GM10266 (cell line): Measurements from ENCODE around the gene SS18L1.

ENCODE experiments used
- DNase-seq: peaks from one replicate; pipeline ENCODE4 v3.0.0; 2012; ENCODE audit errors: extremely low spot score
- CTCF ChIP-seq: IDR thresholded peaks from 2 replicates; pipeline ENCODE4 v1.5.1; 2012; ENCODE audit warnings: mild to moderate bottlenecking, low read depth; ENCODE audit not compliant: control insufficient read depth, insufficient read depth; ENCODE audit errors: missing control alignments

Gene SS18L1

DNA sequence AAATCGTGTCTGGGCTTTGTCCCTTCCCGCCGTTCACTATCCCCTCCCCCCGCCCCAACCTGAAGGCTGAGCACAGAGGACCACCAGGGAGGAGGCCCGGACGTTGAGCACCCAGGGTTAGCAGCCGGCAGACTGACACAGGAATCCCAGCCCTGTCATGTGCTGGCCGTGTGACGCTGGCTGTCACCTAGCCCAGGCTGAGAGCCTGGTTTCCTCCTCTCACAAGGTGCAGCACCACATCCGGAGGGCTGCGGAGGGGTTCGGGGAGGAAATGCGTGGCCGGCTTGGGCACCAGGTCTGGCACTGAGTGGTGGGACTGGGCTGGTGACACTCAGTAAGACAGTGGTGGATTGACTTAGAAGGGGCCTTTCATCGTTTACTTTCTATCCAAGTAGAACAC, 25.9 kb upstream of the SS18L1 start:
- no peak for TF ChIP-seq CTCF

DNA sequence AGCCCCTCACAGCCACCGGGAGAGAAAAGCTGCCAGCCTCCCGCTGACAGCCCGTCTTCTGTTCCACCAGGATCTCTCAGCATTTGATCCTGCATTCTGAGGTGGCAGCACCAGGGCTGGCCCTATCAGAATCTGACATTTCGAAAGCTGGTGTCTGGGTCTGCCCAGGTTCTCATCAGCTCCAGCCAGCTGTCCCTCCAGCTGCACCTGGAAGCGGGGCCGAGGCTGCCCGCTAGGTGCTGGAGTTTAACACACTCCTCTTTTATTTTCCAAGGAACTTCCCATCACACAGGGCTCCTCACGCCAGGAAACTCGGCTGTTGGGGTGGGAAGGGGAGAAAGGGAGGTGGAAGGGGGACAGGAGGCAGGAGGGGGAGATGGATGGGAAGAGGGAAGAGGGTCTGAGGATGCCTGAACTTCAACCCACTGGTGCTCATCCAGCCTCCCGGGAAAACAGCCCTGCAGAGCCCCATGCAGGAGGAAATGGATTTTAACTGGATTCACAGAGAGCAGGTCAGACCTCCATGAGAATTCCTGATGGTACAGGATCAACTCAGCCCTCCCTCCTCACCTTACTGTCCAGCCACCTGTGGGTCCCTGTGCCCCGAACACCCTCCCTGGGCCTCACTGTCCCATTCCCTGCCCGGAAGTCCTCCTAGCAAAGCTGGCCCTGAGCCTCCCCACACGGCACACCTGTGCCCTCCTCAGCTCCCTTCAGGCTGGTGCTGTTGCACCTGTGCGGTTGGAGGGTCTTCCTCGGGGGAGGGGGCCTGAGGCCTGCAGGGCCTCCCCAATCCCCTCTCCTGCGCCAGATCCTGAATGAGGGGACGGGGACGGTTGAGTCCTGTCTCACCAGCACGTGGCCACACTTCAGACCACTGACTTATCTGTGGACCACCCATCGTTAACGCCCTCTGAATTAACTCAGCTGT, 25.2 kb upstream of the SS18L1 start:
- no peak for TF ChIP-seq CTCF
- DNase-seq, result no peak

More for the DNA sequence above, 25.9 kb upstream of the SS18L1 start:
- DNase-seq, result no peak

DNA sequence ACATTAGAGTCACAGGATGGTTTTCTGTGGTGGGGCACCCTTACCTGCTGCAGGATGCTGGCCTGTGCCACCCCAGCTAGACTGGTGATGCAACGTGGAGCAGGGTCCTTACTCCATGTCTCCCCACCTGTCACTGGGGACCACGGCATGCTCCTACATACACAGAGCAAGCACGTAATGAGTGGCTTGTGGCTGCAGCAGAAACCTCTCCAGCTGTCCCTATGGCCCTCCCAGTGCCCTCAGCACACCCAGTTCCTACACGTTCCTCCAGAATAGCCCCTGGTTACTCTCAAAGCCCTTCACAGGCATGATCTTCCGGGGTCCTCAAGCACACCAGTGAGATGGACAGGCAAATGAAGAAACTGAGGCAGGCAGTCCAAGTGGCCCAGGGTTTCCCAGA, 24.5 kb upstream of the SS18L1 start:
- no peak for TF ChIP-seq CTCF
- DNase-seq, result no peak

DNA sequence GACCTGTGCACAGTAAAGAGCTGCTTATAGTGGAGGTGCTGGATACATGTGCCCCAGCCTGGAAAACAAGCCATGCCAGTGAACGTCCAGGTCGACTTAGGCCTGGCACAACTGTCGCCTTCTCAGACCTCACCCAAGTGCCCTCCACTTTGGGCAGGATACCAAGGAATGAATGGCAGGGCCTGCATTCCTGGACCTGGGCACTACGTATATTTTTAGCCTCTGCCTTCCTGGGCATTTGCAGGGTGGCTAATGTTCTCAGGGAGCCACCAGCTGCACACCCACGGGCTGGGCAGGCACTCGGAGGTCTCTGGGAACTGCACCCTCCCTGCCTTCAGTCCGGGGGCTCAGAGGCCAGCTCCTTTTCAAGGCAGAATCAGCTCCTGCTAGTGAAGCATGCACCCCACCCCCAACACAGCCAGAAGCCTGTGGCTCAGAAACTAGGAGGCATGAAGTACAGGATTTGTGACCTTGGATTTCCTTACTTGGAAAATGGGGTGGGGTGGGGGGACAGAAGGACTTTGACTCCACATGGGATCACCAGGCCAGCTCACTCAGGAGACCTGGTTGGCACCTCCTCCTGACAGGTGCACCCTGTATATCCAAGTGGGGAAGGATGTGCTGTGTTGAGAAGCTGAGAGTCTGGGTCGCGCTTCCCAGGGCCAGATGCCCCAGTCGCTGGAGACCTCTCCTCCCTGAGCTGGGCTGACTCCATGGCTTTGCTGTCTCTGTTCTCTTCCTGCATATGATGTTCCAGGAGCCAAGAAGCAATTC, 23.8 kb upstream of the SS18L1 start:
- TF ChIP-seq CTCF, result no peak
- DNase-seq, result no peak

- TF ChIP-seq CTCF, result no peak
These were observed 23.2 kb upstream of the SS18L1 start for GRCh38 chr20:62120365-62120762.

DNA sequence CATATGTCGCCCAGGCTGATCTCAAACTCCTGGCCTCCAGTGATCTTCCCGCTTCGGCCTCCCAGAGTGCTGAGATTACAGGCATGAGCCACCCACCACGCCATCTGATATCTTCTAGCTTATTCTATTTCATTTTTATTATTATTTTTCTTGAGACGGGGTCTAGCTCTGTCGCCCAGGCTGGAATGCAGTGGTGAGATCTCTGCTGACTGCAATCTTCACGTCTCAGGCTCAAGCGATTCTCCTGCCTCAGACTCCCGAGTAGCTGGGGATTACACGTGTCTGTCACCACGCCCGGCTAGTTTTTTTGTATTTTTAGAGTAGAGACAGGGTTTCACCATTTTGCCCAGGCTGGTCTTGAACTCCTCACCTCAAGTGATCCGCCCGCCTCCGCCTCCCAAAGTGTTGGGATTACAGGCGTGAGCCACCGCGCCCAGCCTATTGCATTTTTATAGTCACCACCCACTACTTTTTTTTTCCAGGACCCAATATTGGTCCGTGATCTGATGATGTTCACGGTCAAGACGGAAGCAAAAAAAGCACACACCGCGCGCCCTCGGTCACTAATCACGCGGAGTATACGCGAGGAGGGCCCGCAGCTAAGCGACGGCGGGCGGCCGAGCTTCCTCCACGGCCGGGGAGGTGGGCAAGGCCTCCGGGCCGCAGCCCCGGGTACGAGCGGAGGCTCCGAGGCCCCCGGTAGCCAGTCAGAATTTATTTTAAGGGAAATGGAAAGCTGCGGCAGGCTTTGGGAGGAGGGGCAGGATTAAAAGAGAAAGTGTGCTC, 22.4 kb upstream of the SS18L1 start:
- no peak for DNase-seq
- no peak for TF ChIP-seq CTCF

More at GRCh38 chr20:62120365-62120762, 23.2 kb upstream of the SS18L1 start:
- no peak for DNase-seq
